Measurements from ENCODE around the gene AEN.

The AEN gene

DNA sequence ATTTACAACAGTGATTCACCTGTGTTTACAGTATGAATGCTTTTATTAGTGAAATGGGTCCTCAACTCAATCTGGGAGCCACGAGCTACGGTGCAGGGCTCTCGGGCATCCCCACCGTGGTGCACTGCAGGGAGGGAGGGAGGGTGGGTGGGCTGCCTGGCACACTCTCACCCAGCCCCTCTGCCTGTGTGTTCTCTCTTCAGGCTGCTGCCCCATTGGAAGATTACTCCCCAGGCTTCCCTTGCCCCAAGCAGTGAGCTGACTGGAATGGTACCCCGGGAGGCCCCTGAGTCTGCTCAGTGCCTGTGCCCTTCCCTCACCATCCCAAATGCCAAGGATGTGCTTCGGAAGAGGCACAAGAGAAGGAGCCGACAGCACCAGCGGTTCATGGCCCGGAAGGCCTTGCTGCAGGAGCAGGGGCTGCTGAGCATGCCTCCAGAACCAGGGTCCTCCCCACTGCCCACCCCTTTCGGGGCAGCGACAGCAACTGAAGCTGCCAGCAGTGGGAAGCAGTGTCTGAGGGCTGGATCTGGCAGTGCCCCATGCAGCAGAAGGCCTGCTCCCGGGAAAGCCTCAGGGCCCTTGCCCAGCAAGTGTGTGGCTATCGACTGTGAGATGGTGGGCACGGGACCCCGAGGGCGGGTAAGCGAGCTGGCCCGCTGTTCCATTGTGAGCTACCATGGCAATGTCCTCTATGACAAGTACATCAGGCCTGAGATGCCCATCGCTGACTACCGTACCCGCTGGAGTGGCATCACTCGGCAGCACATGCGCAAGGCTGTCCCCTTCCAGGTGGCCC is 5.0 kb downstream of the AEN start:
- no peak overlapping the region for H3K4me3 ChIP-seq (ENCODE audit: low read depth, low read length)
- TF ChIP-seq CTCF (IDR thresholded peaks at IDR 0.05; ENCODE audit: low read depth, low read length) = no peak

DNA sequence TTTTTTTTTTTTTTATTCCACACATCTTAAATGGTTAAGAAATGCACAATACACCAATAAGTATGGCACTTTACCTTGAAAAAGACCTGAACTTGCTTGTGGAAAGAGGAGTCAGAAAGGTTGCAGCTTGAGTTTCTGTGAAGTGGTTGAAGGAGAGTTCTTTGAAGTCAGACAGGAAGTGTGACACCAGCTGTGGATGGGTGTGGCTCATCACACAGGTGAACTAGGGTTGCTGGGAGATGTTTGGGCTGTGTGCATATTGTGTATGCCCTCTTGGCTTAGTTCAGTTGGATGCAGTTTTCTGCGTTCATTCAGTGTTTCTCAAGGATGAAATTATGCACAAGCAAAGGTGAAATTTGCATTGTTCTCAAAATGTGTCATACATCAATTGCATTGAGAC is 6.3 kb downstream of the AEN start:
- no peak for TF ChIP-seq CTCF (IDR thresholded peaks at IDR 0.05; ENCODE audit: low read depth, low read length)
- H3K4me3 ChIP-seq (ENCODE audit: low read depth, low read length) = no peak overlapping the region

GRCh38 chr15:88628018-88628654 is 7.0 kb downstream of the AEN start:
- no peak for TF ChIP-seq CTCF (IDR thresholded peaks at IDR 0.05; ENCODE audit: low read depth, low read length)
- H3K4me3 ChIP-seq (ENCODE audit: low read depth, low read length) = no peak overlapping the region

DNA sequence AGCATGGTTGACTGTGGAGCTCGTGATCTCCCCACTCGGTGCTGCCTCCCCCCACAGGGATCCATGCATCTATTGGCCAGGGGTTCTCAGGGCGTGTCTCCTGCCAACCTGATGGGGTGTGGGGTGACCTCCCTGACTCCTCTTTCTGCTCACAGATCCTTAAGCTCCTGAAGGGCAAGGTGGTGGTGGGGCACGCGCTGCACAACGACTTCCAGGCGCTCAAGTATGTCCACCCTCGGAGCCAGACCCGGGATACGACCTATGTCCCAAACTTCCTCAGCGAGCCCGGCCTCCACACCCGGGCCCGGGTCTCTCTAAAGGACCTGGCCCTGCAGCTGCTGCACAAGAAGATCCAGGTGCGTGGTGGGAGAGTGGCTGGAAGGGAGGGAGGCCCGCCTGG is 7.9 kb downstream of the AEN start:
- no peak overlapping the region for H3K4me3 ChIP-seq (ENCODE audit: low read depth, low read length)
- no peak for TF ChIP-seq CTCF (IDR thresholded peaks at IDR 0.05; ENCODE audit: low read depth, low read length)

DNA sequence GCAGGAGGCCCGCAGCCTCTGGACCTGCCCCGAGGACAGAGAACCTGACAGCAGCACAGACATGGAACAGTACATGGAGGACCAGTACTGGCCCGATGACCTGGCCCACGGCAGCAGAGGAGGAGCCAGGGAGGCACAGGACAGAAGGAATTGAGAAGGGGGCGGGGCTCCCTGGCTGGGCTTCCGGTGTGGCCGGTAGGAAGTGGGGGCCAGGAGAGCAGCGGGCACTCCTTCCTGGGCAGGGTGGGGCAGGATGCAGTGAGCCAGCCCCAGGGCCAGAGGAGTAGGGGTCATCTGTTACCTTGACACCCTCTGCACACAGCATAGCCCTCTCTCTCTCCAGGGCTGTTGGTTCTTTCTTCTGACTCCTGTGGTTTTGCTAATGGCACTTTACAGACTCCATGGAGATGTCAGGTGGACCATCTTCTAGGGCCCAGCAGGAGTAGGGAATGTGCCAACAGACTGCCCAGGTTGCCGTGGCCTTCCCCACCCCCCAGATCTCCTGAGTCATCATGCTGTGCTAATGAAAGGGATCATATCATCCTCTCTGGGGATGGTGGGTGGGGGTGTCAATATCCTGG is 9.1 kb downstream of the AEN start:
- TF ChIP-seq CTCF (IDR thresholded peaks at IDR 0.05; ENCODE audit: low read depth, low read length) = no peak
- H3K4me3 ChIP-seq (ENCODE audit: low read depth, low read length) = no peak overlapping the region

- TF ChIP-seq CTCF (IDR thresholded peaks at IDR 0.05; ENCODE audit: low read depth, low read length) = no peak
- H3K4me3 ChIP-seq (ENCODE audit: low read depth, low read length) = no peak overlapping the region
Measured at GRCh38 chr15:88630798-88631463, 9.8 kb downstream of the AEN start.
